HEK293T (cell line): ENCODE measurements around the gene TMCO2.

Experiments used
- ARNT ChIP-seq: fragments of 450-650 bp; IDR thresholded peaks from 2 replicates; pipeline ENCODE4 v1.6.1; 2017; ENCODE audit warnings: mild to moderate bottlenecking
- BHLHE40 ChIP-seq: fragments of 450-650 bp; IDR thresholded peaks from 2 replicates; pipeline ENCODE4 v1.6.1; 2016; ENCODE audit warnings: mild to moderate bottlenecking, moderate library complexity, borderline replicate concordance
- ELF4 ChIP-seq: fragments of 450-650 bp; IDR thresholded peaks from 2 replicates; pipeline ENCODE4 v1.6.1; 2017; ENCODE audit warnings: antibody characterized with exemption
- FOXA1 ChIP-seq: fragments of 450-650 bp; IDR thresholded peaks from 2 replicates; pipeline ENCODE4 v1.6.1; 2016; ENCODE audit warnings: mild to moderate bottlenecking
- FOXK2 ChIP-seq: fragments of 450-650 bp; IDR thresholded peaks from 2 replicates; pipeline ENCODE4 v1.6.1; 2016; ENCODE audit warnings: mild to moderate bottlenecking
- FOXM1 ChIP-seq: fragments of 450-650 bp; IDR thresholded peaks from 2 replicates; pipeline ENCODE4 v1.6.1; 2017; ENCODE audit warnings: mild to moderate bottlenecking, borderline replicate concordance
- NFRKB ChIP-seq: fragments of 450-650 bp; IDR thresholded peaks from 2 replicates; pipeline ENCODE4 v1.6.1; 2016; ENCODE audit warnings: mild to moderate bottlenecking, moderate library complexity
- SP1 ChIP-seq: fragments of 450-650 bp; IDR thresholded peaks from 2 replicates; pipeline ENCODE4 v1.6.1; 2017
- SUZ12 ChIP-seq: fragments of 450-650 bp; IDR thresholded peaks from 2 replicates; pipeline ENCODE4 v1.6.1; 2016; ENCODE audit warnings: mild to moderate bottlenecking
- TARDBP ChIP-seq: fragments of 450-650 bp; IDR thresholded peaks from 2 replicates; pipeline ENCODE4 v1.6.1; 2016
- ZNF384 ChIP-seq: fragments of 450-650 bp; IDR thresholded peaks from 2 replicates; pipeline ENCODE4 v1.6.1; 2016

DNA sequence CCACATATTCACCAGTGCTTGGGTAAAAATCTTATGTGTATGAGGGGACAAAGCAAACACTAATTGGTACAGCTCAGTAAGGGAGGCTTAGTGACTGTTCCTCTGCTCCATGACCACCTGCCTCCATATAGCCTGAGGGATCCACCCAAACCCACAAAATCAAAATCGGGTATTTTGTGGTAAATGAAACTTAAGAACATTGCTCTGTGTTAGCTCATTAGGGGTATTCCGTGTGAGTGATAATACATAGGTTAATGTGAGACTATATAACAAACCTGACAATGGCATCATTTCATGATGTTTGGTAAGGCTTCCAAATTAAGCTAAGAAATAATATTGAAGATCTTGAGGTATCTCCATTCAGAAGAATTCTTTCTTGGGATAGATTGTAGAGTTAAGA is 43.6 kb downstream of the TMCO2 start:
- no peak for TF ChIP-seq NFRKB
- no peak for TF ChIP-seq BHLHE40
- no peak for TF ChIP-seq FOXK2
- TF ChIP-seq FOXM1 = no peak
- TF ChIP-seq SUZ12 = no peak
- TF ChIP-seq ELF4 = no peak
- TF ChIP-seq SP1 = no peak
- no peak for TF ChIP-seq TARDBP
- TF ChIP-seq ZNF384 = no peak
- TF ChIP-seq FOXA1 = no peak
- TF ChIP-seq ARNT = no peak
